Fibroblast of lung (primary cell): Measurements from ENCODE around the gene RPL7A. TPM values are rescaled to one million over a fixed set of nuclear protein-coding genes. Genes with fewer than 3 reads are reported as not detected.
A peak's percentile ranks its signal among the peaks of the same experiment; 100 is the strongest.

Source experiments
- DNase-seq, 2 donors: peaks; one replicate each; pipeline versions ENCODE4 v3.0.0 to v3.0.0-alpha.2; 2010; ENCODE audit warnings: low read depth in 2 of 2
- H2AFZ ChIP-seq: 2 replicates; pipeline ENCODE4 v1.5.1; 2012; ENCODE audit warnings: low read length, control low read depth, inconsistent platforms
- H3K27ac ChIP-seq: 2 replicates; pipeline ENCODE4 v1.5.1; 2011; ENCODE audit warnings: low read length, control low read depth; ENCODE audit not compliant: insufficient read depth
- H3K27me3 ChIP-seq: 2 replicates; pipeline ENCODE4 v1.5.1; 2011; ENCODE audit warnings: mild to moderate bottlenecking, low read length; ENCODE audit not compliant: control insufficient read depth, insufficient read depth
- H3K36me3 ChIP-seq: 2 replicates; pipeline ENCODE4 v1.5.1; 2011; ENCODE audit warnings: low read length; ENCODE audit not compliant: control insufficient read depth, insufficient read depth
- H3K4me1 ChIP-seq: 2 replicates; pipeline ENCODE4 v1.5.1; 2011; ENCODE audit warnings: low read length; ENCODE audit not compliant: control insufficient read depth, insufficient read depth; ENCODE audit errors: extremely low read depth
- H3K4me2 ChIP-seq: 2 replicates; pipeline ENCODE4 v1.5.1; 2011; ENCODE audit warnings: low read length, control low read depth; ENCODE audit not compliant: insufficient read depth; ENCODE audit errors: extremely low read depth
- H3K4me3 ChIP-seq, 4 experiments: fragments of 200-600 bp in 1 of 4; sonication (generic) in 1 of 4; replicated peaks in 1 of 4; 2 replicates each; pipeline ENCODE4 v1.5.1; 2011 to 2016; ENCODE audit warnings: low read length in 4 of 4, low read depth in 3 of 4, mild to moderate bottlenecking in 3 of 4, control low read depth in 2 of 4, inconsistent platforms in 1 of 4, mixed read lengths in 1 of 4; ENCODE audit not compliant: insufficient read depth in 1 of 4; ENCODE audit errors: control extremely low read depth in 1 of 4
- H3K79me2 ChIP-seq: 2 replicates; pipeline ENCODE4 v1.5.1; 2012; ENCODE audit warnings: mild to moderate bottlenecking, low read length, inconsistent platforms; ENCODE audit not compliant: control insufficient read depth, insufficient read depth
- H3K9ac ChIP-seq: 2 replicates; pipeline ENCODE4 v1.5.1; 2011; ENCODE audit warnings: mild to moderate bottlenecking, low read length, control low read depth; ENCODE audit not compliant: insufficient read depth
- H3K9me3 ChIP-seq: 2 replicates; pipeline ENCODE4 v1.5.1; 2012; ENCODE audit warnings: low read depth, low read length; ENCODE audit not compliant: control insufficient read depth, insufficient read depth
- H4K20me1 ChIP-seq: 2 replicates; pipeline ENCODE4 v1.5.1; 2011; ENCODE audit warnings: low read length; ENCODE audit not compliant: control insufficient read depth, insufficient read depth; ENCODE audit errors: extremely low read depth
- CTCF ChIP-seq, 2 donors: IDR thresholded peaks in 1 of 2; conservative IDR thresholded peaks in 1 of 2; 1 replicate in 1 of 2; 2 replicates in 1 of 2; pipeline ENCODE4 v1.5.1; 2011 to 2012; ENCODE audit warnings: low read length in 2 of 2, control low read depth in 1 of 2, inconsistent platforms in 1 of 2, low read depth in 1 of 2, mild to moderate bottlenecking in 1 of 2
- EZH2 ChIP-seq: IDR thresholded peaks from 2 replicates; pipeline ENCODE4 v1.5.1; 2012; ENCODE audit warnings: low read length, control low read depth, mild to moderate bottlenecking; ENCODE audit errors: missing control alignments
- polyA plus RNA-seq, 2 donors: library from polyadenylated mRNA; depleted of rRNA in 1 of 2; stranded (reverse) in 1 of 2; unstranded in 1 of 2; fragments of >200 nt; gene quantifications; 2 replicates each; pipeline ENCODE4 v1.2.1, GENCODE V29; 2011 to 2012; ENCODE audit warnings: missing spikeins in 1 of 2
- total RNA-seq: library from RNA; depleted of rRNA; stranded (reverse); fragments of >200 nt; gene quantifications from 2 replicates; pipeline ENCODE4 v1.2.1, GENCODE V29; 2014

Gene RPL7A
- total and polyA plus RNA-seq, 2 donors (not counting 1 experiment from before 2014, with no cell fraction given): 1,820 to 2,991 TPM

- H4K20me1 ChIP-seq: no peaks in the 10 kb centered on the region
- peaks cover 5% of the 10 kb centered on the region for H3K4me1 ChIP-seq
- DNase-seq: peak; percentile 59 to 64
- H3K9me3 ChIP-seq: no peaks in the 10 kb centered on the region
- no peak overlapping the region for H3K4me3 ChIP-seq
- H3K27me3 ChIP-seq: no peaks in the 10 kb centered on the region
- H3K4me2 ChIP-seq: no peak overlapping the region
- peaks cover 30% of the 10 kb centered on the region for H3K79me2 ChIP-seq
- H3K9ac ChIP-seq: no peak overlapping the region
- H2AFZ ChIP-seq: no peak overlapping the region
- TF ChIP-seq CTCF (conservative IDR thresholded peaks at IDR 0.05 in 1 of 2, IDR thresholded peaks at IDR 0.05 in 1 of 2; ENCODE audit: low read depth in 1 of 2, low read length in 2 of 2) (peak; percentile 56 to 73), EZH2 (no peak)
- no peak overlapping the region for H3K27ac ChIP-seq
- peaks cover 26% of the 10 kb centered on the region for H3K36me3 ChIP-seq
Measured at GRCh38 chr9:133351908-133352634, 4.1 kb downstream of the RPL7A start.

GRCh38 chr9:133352635-133353340 lies 4.8 kb downstream of the RPL7A start:
- no peaks in the 10 kb centered on the region for H3K9me3 ChIP-seq
- no peaks in the 10 kb centered on the region for H3K27me3 ChIP-seq
- H3K79me2 ChIP-seq: peaks cover 30% of the 10 kb centered on the region
- no peak overlapping the region for H3K9ac ChIP-seq
- no peaks in the 10 kb centered on the region for H4K20me1 ChIP-seq
- no peak for DNase-seq
- H3K4me3 ChIP-seq: no peak overlapping the region
- TF ChIP-seq EZH2 (no peak), CTCF (conservative IDR thresholded peaks at IDR 0.05 in 1 of 2, IDR thresholded peaks at IDR 0.05 in 1 of 2; ENCODE audit: low read depth in 1 of 2, low read length in 2 of 2) (no peak)
- H3K36me3 ChIP-seq: peaks cover 26% of the 10 kb centered on the region
- no peak overlapping the region for H3K4me2 ChIP-seq
- H3K27ac ChIP-seq: no peak overlapping the region
- H3K4me1 ChIP-seq: peaks cover 6% of the 10 kb centered on the region
- H2AFZ ChIP-seq: no peak overlapping the region

GRCh38 chr9:133353548-133353947 lies 5.5 kb downstream of the RPL7A start:
- H3K36me3 ChIP-seq: peaks cover 27% of the 10 kb centered on the region
- H3K4me1 ChIP-seq: peaks cover 9% of the 10 kb centered on the region
- no peak overlapping the region for H3K9ac ChIP-seq
- H3K9me3 ChIP-seq: no peaks in the 10 kb centered on the region
- DNase-seq: no peak
- no peak overlapping the region for H3K4me2 ChIP-seq
- TF ChIP-seq CTCF (conservative IDR thresholded peaks at IDR 0.05 in 1 of 2, IDR thresholded peaks at IDR 0.05 in 1 of 2; ENCODE audit: low read depth in 1 of 2, low read length in 2 of 2) (no peak), EZH2 (no peak)
- H3K27ac ChIP-seq: no peak overlapping the region
- peaks cover 26% of the 10 kb centered on the region for H3K79me2 ChIP-seq
- H3K27me3 ChIP-seq: no peaks in the 10 kb centered on the region
- H3K4me3 ChIP-seq: no peak overlapping the region
- no peak overlapping the region for H2AFZ ChIP-seq
- no peaks in the 10 kb centered on the region for H4K20me1 ChIP-seq
